DOHH2 (cell line): Measurements from ENCODE around the gene METTL26.

Source experiments
- H3F3A ChIP-seq: fragments of 200-600 bp; sonication (generic), shearing (Covaris generic); 2 replicates; pipeline ENCODE4 v1.6.0; 2016; ENCODE audit warnings: antibody characterized with exemption, mild to moderate bottlenecking; ENCODE audit not compliant: control insufficient read depth, insufficient read depth
- H3K27ac ChIP-seq: fragments of 200-600 bp; sonication (generic); 2 replicates; pipeline ENCODE4 v1.5.1; 2014; ENCODE audit warnings: low read depth, mild to moderate bottlenecking, low read length, moderate library complexity
- H3K27me3 ChIP-seq: fragments of 200-600 bp; sonication (generic); 2 replicates; pipeline ENCODE4 v1.6.1; 2014; ENCODE audit warnings: mild to moderate bottlenecking, low read length, mixed read lengths; ENCODE audit not compliant: control insufficient read depth
- H3K36me3 ChIP-seq: fragments of 200-600 bp; sonication (generic); 2 replicates; pipeline ENCODE4 v1.6.1; 2014; ENCODE audit warnings: mild to moderate bottlenecking, low read length, moderate library complexity, mixed read lengths; ENCODE audit not compliant: control insufficient read depth
- H3K4me1 ChIP-seq: fragments of 200-600 bp; sonication (generic); 2 replicates; pipeline ENCODE4 v1.6.1; 2014; ENCODE audit warnings: mild to moderate bottlenecking, low read length, mixed read lengths; ENCODE audit not compliant: control insufficient read depth
- H3K4me2 ChIP-seq: fragments of 200-600 bp; sonication (generic); 2 replicates; pipeline ENCODE4 v1.6.0; 2014; ENCODE audit warnings: mild to moderate bottlenecking, low read length, moderate library complexity
- H3K4me3 ChIP-seq: fragments of 200-600 bp; sonication (generic); 2 replicates; pipeline ENCODE4 v1.5.1; 2014; ENCODE audit warnings: mild to moderate bottlenecking, low read length, mixed read lengths
- H3K79me2 ChIP-seq: fragments of 200-600 bp; sonication (generic); 2 replicates; pipeline ENCODE4 v1.6.1; 2014; ENCODE audit warnings: mild to moderate bottlenecking, low read length, mixed read lengths; ENCODE audit not compliant: control insufficient read depth
- H3K9me2 ChIP-seq: fragments of 200-600 bp; sonication (generic); replicated peaks from 2 replicates; pipeline ENCODE4 v1.6.1; 2014; ENCODE audit warnings: mild to moderate bottlenecking, low read length, mixed read lengths; ENCODE audit not compliant: control insufficient read depth
- H3K9me3 ChIP-seq: fragments of 200-600 bp; sonication (generic); 2 replicates; pipeline ENCODE4 v1.6.1; 2014; ENCODE audit warnings: antibody characterized with exemption, low read length, mixed read lengths; ENCODE audit not compliant: control insufficient read depth, insufficient read depth
- H4K20me1 ChIP-seq: fragments of 200-600 bp; sonication (generic); 2 replicates; pipeline ENCODE4 v1.6.0; 2014; ENCODE audit warnings: low read depth, mild to moderate bottlenecking, antibody characterized with exemption, low read length, moderate library complexity; ENCODE audit not compliant: control insufficient read depth, insufficient read depth
- CTCF ChIP-seq: fragments of 200-600 bp; sonication (generic); IDR thresholded peaks from one replicate; pipeline ENCODE4 v1.5.1; 2014; ENCODE audit warnings: antibody characterized with exemption, mild to moderate bottlenecking, low read depth, low read length; ENCODE audit not compliant: poor library complexity, severe bottlenecking
- EZH2phosphoT487 ChIP-seq: fragments of 200-600 bp; sonication (generic); IDR thresholded peaks from 2 replicates; pipeline ENCODE4 v1.6.1; 2017; ENCODE audit warnings: borderline replicate concordance, mild to moderate bottlenecking, antibody characterized with exemption, low read length, moderate library complexity, mixed read lengths

Gene METTL26

GRCh38 chr16:658679-659571, 22.8 kb upstream of the METTL26 start:
- no peaks in the 10 kb centered on the region for H3F3A ChIP-seq
- peaks cover 74% of the 10 kb centered on the region for H3K36me3 ChIP-seq
- H3K9me2 ChIP-seq, result no peaks in the 10 kb centered on the region
- H3K4me2 ChIP-seq, result no peak overlapping the region
- no peaks in the 10 kb centered on the region for H3K79me2 ChIP-seq
- no peak overlapping the region for H3K4me3 ChIP-seq
- H3K27ac ChIP-seq, result no peak overlapping the region
- peaks cover 12% of the 10 kb centered on the region for H3K4me1 ChIP-seq
- peak; percentile 34 for TF ChIP-seq CTCF
- TF ChIP-seq EZH2phosphoT487, result no peak
- no peaks in the 10 kb centered on the region for H4K20me1 ChIP-seq
- no peaks in the 10 kb centered on the region for H3K9me3 ChIP-seq
- H3K27me3 ChIP-seq, result no peaks in the 10 kb centered on the region

DNA sequence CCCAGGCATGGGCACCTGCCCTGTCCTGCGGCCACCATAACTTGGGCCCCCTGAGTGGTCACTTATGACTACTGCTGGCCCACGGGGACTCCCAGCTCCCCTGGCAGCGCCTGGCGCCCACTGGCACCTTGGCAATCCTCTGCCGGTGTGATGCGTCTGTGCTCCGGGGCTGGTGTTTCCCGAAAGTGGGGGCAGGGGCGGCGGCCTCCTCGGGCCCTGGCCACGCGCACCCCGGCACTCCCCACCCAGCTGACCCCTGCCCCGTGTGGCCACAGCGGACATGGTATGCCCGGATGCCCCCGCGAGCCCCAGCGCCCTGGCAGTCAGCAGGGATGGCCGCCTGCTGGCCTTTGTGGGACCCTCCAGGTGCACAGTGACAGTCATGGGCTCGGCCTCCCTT, 21.4 kb upstream of the METTL26 start:
- Histone ChIP-seq H3K4me2 (no peak overlapping the region), H3K4me1 (peaks cover 12% of the 10 kb centered on the region), H3K4me3 (no peak overlapping the region), H3K9me3 (no peaks in the 10 kb centered on the region), H3F3A (no peaks in the 10 kb centered on the region), H3K9me2 (no peaks in the 10 kb centered on the region), H4K20me1 (no peaks in the 10 kb centered on the region), H3K27ac (no peak overlapping the region), H3K27me3 (no peaks in the 10 kb centered on the region), H3K79me2 (no peaks in the 10 kb centered on the region), H3K36me3 (peaks cover 73% of the 10 kb centered on the region)
- no peak for TF ChIP-seq CTCF
- TF ChIP-seq EZH2phosphoT487, result no peak

- no peak overlapping the region for H3K4me2 ChIP-seq
- no peak overlapping the region for H3K27ac ChIP-seq
- H3K9me2 ChIP-seq, result no peaks in the 10 kb centered on the region
- peaks cover 19% of the 10 kb centered on the region for H3K79me2 ChIP-seq
- H3F3A ChIP-seq, result no peaks in the 10 kb centered on the region
- no peaks in the 10 kb centered on the region for H3K27me3 ChIP-seq
- H3K9me3 ChIP-seq, result no peaks in the 10 kb centered on the region
- peaks cover 65% of the 10 kb centered on the region for H3K36me3 ChIP-seq
- no peak overlapping the region for H3K4me3 ChIP-seq
- H4K20me1 ChIP-seq, result no peaks in the 10 kb centered on the region
- H3K4me1 ChIP-seq, result peaks cover 12% of the 10 kb centered on the region
- no peak for TF ChIP-seq EZH2phosphoT487
- no peak for TF ChIP-seq CTCF
Observed at GRCh38 chr16:654034-654433, 17.9 kb upstream of the METTL26 start.
